Smooth muscle cell of the pulmonary artery (primary cell): Measurements from ENCODE around the gene C11orf16. TPM values are rescaled to one million over a fixed set of nuclear protein-coding genes. Genes with fewer than 3 reads are reported as not detected.

Experiments used
- total RNA-seq: library from RNA; depleted of rRNA; stranded (reverse); fragments of >200 nt; gene quantifications from 2 replicates; pipeline ENCODE4 v1.2.3, GENCODE V29; 2014

The C11orf16 gene, protein sequence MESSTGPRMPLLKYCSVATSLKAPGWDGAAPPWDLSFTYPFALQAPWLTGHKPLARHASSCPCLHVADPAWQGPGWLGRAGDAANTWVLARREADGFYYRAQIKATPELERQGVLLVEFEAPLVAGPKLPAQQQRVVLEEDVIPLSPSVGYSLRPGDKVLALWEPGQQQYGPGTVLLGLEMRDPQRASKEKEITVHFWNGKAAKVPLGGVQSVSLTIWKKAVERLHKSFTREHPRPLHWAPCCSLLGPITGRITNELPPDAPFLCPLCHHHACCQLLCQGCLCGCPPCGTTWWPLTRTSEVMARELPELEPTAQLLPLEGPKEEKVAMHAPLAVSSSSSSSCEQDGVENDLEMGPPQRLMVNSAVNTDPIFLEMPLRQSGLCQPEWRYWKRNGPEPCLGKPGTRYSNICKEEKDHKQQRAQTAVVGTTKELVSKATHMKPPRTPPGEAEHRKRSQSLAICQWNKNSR
- not detected in 2 replicates for total RNA-seq

DNA sequence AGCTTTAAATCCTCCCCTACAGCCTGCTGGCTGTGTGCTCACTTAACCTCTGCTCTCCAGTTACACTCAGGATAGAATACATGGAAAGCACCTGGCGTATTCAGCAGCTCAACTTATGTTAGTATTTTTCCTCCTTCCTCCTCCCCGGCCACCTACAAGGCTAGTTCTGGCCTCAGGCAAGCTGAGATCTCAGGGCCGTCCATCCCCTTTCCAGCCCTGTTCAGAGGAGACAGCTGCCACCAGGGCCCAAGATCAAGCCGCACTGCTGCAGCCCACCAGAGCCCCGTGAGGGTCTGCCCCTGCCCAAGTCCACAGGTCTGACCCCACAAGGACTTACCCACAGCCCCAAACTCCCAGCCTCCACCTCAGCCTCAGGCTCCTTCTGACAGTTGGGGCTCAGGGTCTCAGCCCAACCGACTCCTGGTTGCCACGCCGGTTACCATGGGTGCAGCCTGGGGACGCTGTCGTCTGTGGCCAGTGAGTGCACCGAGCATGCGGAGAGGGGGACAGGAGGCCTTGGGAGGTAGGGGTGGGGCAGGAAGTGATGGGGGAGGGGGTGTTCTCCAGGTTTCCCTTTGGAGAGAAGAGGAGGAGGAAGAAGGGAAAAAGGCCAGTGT, at the start of gene C11orf16:
Gene C11orf16, minus strand, starts transcription at position 384 of the 617 bp plus-strand sequence. CDS start 639 bp downstream, outside the sequence.

DNA sequence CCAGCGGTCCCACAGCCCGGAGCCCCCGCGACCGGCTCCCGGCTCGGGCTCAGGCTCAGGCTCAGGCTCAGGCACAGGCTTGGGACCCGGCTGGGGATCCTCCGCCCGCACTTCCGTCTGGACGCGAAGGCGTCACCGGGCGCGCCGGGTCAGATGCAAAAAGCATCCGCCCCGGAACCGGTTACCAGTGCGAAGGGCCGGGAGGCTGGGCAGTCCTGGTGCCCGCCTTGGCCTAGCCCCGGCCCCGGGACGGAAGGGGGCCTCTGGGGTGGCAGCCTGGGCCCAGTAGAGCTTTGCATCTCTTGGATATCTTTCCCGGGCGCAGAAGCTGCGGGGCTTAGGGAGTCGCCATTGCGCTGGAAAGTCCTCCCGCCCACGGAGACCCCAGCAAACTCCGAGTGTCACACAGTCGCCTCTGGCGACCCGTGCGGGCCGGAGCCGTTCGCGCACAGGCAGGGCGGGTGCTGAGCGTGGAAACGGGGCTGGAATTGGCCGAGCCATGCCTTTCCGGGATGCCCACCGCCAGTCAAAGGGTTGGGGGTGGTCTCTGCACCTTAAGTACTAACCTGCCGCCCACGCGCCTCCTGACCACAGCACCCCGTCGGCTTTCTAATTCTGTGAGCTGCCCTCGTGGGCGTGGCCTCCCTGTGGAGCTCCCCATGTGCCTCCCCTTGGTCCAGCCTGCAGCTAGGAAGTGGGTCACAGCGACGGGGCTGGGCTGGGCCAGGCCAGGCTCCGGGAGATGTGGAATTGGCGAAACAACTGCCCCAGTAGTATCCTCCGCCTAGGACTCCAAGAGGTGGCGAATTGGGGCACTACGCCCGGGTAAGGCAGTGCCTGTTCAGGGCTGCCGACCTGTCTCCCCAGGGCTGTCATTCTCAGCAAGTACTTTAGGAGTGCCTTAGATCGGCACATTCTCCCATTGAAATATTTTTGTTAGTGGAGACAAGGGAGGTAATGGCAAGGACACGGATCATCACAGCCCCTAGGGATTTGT, 31.9 kb upstream of the C11orf16 start, which contains the start of gene TMEM9B:
Gene TMEM9B, minus strand, starts transcription at position 119 of the 997 bp plus-strand sequence. CDS start 129 bp downstream, outside the sequence.

DNA sequence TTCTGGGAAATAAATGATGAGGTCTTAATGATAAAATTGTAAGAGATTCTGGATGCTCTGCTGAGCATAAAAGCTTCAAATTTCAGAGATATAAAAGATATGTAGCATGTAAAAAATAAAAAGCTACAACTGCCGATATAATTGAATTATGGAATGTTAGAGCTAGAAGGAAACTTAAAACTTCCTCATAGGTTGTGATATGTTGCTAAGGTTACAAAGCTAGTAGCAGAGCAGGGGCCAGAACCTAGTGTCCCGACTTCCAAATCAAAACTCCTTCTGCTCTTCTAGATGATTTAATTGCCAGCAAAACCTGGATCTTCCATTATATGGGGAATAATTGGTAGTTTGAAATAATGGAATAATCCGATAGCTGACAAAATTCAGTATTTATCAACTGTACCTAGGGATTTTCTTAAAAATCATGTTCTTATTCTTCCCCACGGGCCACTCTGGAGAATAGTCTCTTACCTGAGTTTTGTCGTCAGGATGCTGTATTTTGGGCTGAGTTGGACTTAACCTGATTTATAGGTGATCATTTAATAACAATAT, 9.8 kb upstream of the C11orf16 start, which contains the start of gene ASCL3:
Gene ASCL3, minus strand, starts transcription at position 499 of the 549 bp plus-strand sequence. CDS start 4,855 bp downstream, outside the sequence.

GRCh38 chr11:8911029-8911823, 21.5 kb downstream of the C11orf16 start, which contains the start of gene AKIP1:
Gene AKIP1 (plus strand): TSS chr11:8911189. CDS start chr11:8911450, 261 bp downstream.

Other genes starting within 250 kb of the C11orf16 start
- 26.9 and 27.7 TPM in 2 replicates for gene AKIP1, start 21.8 kb downstream of the C11orf16 start, total RNA-seq
- gene ASCL3, start 10.1 kb upstream of the C11orf16 start, total RNA-seq = not detected in 2 replicates
- gene TMEM9B, start 31.5 kb upstream of the C11orf16 start, total RNA-seq = 44.3 and 49.7 TPM in 2 replicates
- 6.8 and 12.7 TPM in 2 replicates for gene NRIP3, start 71.1 kb upstream of the C11orf16 start, total RNA-seq
- gene SCUBE2, start 158.7 kb upstream of the C11orf16 start, total RNA-seq = 1.3 and 2.0 TPM in 2 replicates